GM18868 (cell line): ENCODE results near the gene HMGB4.

Source experiments
- ATAC-seq: cut with Tn5 transposase; IDR thresholded peaks from one replicate; pipeline ENCODE4 v1.9.1; 2021; ENCODE audit warnings: mild to moderate bottlenecking, moderate library complexity; ENCODE audit not compliant: unreplicated experiment

The HMGB4 gene

DNA sequence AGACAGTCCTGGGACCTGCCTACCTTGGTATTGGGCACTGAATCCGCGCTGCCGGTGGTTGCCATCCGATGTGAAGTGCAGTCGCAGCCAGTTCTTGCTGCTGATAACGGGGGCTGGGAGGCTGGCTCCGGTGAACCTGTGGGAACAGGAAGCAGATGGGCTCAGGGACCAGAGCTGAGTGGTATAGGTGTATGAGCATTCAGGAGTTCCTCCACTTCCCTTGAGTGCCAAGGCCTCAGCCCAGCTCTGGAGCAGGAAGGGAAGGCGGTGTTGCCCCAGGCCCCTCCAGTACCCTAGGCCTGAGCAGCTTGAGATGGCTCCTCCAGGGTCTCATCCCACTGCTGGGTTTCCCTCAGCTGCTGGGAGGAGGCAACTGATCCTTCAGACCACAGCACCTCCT, 17.0 kb upstream of the HMGB4 start:
- ATAC-seq, result no peak

DNA sequence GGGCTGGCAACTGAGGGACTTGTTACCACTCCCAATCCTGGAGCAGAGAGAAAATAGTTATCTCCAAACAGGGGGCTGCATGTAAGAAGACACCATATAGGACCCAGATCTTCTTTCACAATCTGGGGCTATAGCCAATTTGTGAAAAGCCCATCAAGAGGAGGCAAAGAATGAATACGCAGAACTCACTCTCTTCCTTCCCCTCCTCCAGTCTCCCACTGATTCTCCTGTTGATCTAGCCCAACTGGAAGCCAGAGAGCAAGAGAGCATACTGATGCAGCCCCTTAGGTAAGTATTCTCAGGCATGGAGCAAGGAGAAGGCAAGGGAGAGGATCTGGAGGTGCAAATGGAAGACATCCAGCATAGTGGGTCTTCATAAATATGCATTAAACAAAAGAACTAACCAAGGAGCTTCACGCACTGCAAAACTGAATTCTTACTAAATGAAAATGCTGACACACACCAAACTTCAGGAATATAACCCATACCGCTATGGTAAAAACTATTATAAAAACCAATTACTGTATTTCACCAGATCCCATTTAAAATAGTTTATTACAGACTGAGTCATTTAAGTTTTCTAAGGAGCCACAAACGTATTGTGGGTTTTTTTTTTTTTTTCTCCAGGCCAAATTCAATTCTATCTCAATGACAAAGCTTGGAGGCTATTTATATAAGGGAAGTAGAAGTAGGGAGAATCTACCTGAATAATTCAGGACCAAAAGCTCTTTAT, 15.5 kb upstream of the HMGB4 start:
- no peak for ATAC-seq

DNA sequence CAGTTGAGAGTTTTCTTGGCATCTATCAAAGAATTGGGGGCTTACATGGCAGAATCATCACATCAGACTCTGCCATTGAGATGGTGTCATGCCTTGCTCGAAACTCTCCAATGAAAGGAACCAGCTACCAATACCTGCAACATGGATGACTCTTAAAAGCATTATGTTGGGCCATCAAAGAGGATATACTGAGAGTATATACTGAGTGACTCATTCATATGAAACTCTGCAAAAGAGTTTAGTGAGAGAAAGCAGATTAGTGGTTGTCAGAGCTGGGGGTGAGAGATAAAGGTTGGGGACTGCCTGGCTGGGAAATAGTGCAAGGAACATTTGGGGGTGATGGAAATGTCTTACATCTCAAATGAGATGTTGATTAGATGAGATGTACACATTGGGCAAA, 14.7 kb upstream of the HMGB4 start:
- ATAC-seq, result no peak

DNA sequence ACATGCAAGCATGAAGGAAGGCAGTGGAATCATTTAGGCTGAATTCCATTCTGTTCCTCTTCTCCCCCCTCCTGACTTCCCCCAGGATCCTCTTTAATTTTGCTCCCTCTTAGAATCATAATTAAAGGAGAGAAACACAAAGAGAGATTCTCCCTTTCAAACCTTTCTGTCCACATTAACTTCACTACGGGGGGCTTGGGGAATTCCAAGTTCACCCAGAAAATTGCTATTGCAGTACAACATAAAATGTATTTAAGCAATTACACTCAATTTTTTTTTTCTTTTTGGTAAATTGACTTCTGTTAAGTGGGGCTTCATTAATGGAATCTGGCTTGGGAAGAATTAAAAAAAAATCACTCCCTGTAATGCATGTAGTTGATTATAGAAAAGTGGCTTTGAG, 13.4 kb upstream of the HMGB4 start:
- ATAC-seq, result no peak

DNA sequence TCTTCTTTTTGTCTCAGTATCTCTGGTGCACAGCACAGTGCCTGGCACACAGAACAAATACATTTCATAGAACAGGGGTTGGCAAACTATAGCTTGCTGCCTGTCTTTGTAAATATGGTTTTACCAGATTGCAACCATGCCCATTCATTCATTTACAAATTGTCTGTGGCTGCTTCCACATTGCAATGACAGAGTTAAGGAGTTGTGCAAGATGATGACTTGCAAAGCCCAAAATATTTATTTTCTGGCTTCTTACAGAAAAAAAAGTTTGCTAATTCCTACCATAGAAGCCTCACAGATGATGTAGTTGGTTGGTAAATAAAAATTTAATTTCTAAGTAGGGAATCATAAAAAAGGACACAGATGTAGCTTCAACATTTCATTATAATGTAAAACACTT, 11.2 kb upstream of the HMGB4 start:
- no peak for ATAC-seq

DNA sequence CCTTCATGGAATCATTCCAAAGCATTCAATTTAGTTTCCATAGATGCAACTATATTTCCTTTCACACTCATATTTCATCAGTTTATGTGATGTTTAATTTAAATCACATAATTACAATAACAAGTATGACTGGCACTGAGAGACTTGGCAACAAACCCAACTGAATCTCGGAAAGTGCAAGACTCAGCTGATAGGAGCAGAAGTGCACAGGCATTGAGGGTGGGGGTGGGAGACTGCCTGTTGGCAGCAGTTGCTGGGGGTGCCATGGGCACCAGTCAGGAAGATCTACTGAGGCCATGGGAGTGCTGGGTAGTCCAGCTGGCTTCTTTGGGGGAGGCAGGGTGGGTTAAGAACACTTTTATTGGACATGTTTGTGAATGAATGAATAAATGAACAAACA, 10.4 kb upstream of the HMGB4 start:
- ATAC-seq, result no peak

DNA sequence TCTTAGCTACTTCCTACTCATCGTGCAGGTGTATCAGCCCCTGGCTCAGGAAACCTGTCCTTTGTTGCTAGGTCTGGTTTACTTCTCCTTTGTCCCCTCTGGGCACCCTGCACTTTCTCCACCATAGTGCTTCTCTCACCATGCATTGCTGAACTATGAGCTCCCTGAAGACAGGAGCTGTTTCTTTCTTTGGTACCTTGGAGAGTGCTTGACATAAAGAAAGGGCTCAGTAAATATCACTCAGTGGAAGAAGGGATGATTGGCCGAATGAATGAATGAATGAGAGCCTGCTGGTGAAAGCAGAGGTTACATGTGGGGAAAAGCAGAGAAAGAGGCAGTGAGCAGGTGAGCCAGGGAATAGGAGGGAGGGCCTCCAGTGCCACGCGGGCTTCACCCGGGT, 9.8 kb upstream of the HMGB4 start:
- ATAC-seq, result no peak

DNA sequence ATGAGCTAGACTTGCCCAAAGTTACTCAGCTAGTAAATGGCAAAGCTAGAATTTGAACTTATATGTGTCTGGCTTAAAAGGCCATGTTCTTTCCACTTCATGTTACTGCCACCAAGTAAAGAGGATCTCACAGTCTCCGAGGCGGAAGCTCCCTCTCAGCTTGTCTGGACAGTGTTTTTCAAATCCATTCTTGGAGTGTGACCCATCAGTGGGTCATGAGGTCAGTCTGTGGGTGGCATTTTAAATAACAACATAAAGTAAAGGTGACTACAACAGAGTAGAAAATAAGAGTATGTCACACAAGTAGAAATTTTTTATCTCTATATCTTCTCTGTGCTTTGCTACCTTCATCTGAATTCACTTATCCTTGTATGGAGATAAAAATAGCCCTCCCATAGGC, 3.2 kb upstream of the HMGB4 start:
- ATAC-seq, result no peak

DNA sequence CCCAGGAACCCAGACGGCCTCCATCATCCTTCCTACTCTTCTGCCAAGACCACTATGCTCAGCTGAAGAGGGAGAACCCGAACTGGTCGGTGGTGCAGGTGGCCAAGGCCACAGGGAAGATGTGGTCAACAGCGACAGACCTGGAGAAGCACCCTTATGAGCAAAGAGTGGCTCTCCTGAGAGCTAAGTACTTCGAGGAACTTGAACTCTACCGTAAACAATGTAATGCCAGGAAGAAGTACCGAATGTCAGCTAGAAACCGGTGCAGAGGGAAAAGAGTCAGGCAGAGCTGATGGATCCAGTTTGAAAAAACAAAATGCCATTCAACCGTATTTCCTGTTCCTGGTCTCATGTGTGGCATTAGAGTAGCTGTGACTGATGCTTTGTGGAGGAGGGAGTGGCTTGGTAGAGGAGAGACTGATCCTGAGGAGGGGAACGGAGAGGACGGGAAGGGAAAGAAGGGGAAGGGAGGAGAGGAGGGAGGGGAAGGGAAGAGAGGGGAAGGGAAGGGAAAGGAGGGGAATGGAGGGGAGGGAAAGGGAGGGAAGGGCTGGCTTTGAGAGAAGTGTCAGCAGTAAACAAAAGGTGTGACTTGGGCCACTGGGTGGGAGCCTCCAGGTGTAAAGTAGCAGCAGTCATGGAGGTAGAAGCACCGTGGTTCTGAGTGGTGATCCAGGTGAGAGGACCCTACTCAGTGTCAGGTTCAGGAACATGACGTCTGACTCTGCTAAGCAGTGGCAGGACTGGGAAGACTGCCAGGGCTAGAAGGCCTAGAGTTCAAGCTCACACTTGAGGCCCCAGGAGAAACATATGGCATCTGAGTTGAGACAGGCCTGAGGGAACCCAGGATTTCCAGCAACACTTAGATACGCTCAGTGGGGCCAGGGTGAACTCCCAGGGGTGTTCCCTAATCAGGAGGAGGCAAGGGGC, 846 bp downstream of the HMGB4 start:
- no peak for ATAC-seq

DNA sequence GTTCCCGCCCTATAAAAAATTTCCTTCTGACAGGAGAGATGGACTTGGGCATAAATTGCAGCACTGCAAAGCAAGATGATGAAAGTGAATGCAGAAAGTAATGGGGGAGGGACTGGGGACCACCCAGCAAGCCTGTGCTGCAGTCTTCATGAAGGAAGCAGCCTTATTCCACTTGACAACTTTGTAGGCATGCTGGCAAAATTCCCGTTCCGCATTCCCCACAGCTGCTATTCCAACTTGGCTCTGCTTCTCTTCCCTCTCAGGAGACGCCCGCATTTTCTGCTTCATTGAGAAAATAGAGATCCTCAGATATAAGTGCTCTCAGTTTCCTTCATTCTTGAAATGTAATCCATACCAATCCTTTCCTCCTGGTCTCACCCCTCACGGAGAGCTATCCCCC, 2.4 kb downstream of the HMGB4 start:
- no peak for ATAC-seq

DNA sequence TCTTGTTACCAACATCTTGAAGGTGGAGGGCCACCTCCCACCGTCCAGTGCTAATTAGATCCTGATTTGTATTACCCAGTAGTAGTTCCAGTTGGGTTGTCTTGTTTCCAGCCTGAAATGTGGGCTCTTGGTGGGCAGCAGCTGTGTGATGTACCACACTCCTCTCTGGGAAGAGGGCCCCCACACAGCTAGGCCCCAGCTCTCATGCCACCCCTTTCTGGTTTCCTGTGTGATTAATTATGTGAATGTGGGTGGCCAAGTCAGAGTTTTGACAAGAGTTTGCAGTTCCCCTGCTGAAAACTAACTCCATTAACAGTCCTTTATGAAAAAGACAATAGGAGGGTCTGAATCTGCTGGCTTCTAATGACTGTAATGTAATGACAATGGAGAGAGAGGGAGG, 3.8 kb downstream of the HMGB4 start:
- no peak for ATAC-seq

DNA sequence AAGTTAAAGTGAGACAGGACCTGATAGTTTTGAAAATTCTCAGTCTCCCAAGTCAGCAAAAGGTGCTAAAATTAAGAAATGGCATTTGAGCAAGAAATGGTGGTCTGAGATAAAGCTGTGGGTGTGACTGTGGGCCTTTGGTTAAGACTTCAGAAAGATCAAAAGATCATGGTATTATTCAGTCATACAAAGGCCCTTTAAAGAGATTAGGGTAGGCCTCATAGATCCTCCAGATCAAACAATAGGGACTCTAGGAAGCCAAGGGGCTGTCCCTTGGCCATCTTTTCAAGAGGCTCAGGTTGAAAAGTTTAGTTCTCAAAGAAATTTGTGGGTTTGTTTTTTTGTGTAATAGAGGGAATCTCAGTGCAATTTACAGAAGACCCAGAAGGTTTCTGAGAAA, 8.4 kb downstream of the HMGB4 start:
- no peak for ATAC-seq

DNA sequence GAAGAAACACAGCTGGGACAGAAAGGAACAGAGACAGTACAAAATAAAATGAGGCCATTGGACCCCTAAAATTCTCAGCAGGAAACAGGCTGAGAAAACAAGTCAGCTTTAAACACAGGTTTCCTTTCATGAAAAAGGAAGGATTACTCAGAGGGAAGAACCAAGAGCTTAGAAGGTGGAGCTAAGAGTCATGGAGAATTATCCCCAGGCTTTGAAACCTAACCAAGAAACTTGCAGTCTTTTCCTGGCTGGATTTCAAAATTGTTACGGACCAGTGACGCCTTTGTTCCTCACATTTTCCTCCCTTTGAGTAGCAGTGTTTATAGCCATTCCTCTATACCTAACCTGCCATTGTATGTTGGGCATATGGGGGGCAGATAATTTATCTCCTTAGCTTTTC, 8.8 kb downstream of the HMGB4 start:
- no peak for ATAC-seq

DNA sequence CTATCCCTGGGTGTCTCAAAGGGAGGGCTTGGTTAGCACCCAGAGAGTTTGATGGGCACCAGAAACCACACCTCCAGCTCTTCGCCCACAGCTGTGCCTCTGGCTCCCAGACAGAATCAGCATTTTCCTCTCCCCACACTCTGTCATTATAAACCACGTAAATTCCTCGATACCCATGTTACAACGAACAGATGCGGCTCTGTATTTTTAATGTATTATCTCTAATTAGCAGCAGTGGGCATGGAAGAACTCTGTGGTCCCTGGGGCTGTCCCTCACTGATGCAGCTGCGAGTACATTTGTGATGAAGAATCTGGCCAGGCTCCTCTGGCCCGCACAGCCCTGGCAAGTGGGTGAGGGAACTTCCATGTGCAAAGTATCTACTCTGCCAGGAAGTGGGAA, 10.8 kb downstream of the HMGB4 start:
- ATAC-seq, result no peak

DNA sequence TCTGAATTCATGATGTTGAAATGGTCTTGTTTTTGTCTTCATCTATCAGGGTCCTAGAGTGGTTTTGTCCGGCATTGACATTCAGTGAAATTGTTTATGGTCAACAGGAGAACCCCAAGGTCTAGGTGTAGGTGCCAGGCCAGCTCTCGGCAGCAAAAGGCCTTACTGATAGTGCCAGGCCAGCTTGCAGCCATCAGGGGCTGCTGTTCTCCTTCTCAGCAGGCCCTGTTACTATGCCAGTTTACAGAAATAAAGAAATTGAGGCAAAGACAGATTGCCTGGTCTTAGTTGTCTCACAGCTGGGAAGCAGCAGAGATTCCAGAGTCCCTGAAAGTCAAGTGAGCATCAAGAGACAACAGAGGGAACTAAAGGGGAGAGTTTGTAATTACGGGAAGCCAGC, 12.0 kb downstream of the HMGB4 start:
- ATAC-seq, result no peak

DNA sequence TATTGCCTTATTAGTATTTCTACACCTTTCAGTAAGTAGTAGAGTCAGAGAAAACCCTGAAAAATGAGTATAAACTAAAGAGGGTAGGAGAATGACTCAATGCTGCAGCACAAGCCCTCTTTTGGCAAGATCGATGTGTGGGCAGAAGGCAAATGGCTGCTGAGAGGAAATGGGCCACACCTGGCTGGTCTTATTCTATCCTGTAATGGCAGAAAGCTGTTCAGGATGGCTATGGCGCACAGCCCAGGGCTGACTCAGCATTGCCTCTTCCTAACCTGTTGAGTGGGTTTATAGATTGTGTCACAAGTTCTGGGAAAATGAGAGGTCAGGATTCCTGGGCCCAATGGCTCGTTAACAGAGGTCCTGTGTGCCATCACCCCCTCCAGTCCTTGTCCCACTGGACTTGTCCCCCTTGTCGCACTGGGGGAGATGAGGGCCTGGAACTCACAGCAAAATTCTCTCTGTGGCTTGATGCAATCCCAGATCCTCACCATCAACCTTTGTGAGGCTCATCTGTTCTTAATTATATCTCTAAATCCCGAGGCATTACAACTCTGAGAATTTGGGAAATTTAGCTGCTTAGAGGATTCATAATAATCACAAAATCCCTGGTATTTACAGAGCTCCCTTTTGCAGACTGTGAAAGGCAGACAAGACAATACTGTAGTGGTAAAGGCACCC, 13.2 kb downstream of the HMGB4 start:
- no peak for ATAC-seq

DNA sequence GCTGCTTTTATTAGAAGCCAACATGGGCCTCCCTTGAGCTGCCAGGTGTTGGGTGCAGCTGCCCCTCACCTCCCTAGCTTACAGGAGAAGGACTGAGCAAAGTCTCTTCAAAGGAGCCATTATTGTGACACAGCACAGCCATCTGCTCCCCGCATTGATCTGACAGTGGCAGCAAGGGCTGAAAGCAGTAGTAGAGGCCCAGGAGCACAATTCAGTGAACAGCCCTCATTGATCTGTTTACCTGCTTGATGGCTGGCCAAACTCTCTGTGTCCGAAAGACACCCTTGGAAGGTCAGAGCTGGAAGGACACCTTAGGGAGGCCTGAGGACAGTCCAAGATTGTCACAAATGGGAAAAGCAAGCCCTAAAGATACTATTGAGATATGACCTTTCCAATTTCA, 14.5 kb downstream of the HMGB4 start:
- ATAC-seq, result no peak

DNA sequence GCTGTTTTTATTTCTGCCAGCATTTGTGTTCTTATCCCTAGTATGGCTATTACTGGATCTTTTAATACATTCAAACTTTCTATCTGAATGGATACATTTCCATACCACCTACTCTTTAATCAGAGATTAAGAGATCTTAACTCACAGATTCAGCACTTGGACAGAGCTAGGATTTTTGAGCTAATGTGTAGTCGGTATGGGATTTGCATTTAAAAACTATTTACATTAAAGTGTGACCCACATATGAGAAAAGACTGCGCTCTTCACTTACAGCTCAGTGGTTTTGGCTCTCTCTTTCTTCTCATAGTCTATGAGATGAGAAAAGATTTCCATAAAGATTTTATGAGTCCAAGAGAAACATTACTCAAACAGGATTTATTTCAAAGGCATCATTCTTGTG, 16.4 kb downstream of the HMGB4 start:
- ATAC-seq, result no peak

DNA sequence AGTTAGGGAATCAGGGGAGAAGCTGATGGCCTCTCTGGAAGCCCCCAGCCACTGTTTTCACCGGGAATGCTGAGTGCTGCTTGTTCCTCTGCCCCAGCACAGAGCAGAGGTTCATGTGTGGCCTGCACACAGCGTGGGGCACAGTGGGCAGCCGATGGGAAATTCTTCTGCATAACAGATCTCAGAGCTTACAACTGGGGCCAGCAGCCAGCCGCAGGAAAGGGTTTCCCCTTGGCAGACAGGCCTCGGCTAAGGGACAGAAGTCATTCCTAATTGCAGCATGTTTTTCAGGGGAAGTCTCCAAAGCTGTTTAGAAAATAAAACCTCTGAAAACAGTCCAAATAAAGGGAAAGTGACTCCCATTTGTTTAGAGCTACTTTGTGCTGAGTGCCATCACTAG, 22.6 kb downstream of the HMGB4 start:
- no peak for ATAC-seq

DNA sequence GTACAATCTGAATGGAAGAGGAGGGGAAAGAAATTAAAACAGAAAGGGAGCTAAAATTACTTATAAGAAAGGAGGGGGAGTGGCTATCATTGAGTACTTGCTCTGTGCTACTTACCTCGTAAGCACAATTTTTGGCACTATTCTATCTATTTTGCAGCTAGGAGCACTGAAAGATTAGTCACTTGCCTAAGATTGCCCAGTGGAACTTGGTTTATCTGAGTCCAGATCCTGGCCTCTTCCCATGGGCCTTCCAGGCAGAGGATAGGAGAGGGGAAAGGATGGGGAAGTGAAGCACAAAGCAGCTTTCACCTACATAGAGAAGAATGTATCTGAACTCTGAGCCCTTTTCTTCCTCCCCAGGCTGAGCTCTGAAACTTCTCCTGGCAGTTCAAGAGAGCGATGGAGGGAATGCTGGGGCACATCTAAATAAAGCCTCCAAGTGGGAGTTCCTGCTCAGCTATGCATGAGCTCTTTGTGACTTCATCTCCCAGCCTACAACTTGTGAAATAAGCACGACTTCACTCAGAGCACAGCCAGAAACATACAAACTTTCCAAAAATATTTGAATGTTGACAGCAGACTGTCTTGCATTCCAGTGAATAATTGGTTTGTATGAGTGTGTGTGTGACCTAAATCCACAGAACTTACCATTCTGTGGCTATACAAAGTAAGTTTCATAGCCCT, 29.4 kb downstream of the HMGB4 start:
- ATAC-seq, result no peak

DNA sequence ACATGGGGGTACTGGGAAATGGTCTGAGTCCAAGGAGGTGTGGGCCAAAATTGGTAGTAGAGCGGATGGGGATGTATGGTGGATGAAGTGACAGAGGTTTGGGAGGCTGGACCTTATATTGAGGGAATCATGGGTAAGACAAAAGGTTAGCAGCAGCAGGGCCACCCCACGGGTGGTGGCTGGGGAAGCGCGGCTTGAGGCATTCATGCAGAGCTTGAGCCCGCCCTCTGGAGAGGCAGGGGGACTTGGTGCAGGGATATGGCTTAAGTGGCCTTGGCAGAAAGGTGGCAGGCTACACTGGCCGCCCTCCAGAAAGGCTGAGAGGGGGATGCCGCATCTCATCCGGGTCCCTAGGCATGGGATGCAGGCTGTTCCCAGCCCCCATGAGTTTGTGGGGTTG, 31.5 kb downstream of the HMGB4 start:
- ATAC-seq, result no peak
